CD4-positive, alpha-beta T cell treated with Interleukin-4 for 4 hours (primary cell): Measurements from ENCODE around the gene RGS3.
"Not testable (repeated sequence)": the region's sequence is repeated elsewhere in the genome, so short reads cannot be mapped to it uniquely, and the experiment has no call there.

Experiments used
- DNase-seq: peaks from one replicate; pipeline ENCODE4 v3.0.0-alpha.2; 2020

Gene RGS3

DNA sequence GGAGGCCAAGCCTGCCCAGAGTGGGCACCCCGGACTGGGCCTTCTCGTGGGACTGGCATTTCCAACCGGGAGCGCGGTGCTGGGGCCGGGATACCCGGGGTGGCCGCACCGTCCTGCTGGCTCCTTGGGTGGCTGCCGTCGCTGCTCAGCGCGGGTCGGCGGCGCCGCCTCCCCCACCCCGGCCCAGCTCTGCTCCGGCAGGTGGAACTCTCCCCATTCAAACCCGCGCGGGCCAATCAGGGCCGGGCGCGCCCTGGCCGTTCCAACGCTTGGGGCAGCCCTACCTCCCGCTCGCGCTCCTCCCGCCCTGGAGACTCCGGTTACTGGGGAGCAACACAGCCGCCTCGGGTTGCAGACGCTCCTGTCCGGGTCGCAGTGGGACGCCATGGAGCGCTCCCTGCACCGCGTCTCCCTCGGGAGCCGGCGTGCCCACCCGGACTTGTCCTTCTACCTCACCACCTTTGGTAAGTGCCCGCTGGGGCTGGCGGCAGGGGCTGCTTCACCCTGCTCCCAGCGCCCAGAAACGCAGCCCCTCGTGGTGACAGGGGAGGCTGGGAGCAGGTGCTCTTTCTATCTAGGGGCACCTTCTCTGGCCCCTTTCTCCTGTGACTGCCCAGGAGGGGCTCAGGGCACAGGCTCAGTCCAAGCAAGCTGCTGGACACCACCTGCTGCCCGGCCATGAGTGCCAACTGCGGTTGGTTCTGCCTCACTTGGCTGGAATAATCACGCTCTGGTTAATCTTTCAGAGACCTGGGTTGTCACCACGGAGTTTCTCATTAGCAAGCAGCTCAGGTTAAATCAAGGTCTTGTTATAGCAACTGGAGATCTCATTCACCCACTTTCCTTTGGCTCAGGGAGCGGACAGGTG, at the start of gene RGS3:
RGS3 (plus strand) TSS at position 310 of the 868 bp plus-strand sequence; CDS start at position 386, 76 bp downstream.
- no peak for DNase-seq

DNA sequence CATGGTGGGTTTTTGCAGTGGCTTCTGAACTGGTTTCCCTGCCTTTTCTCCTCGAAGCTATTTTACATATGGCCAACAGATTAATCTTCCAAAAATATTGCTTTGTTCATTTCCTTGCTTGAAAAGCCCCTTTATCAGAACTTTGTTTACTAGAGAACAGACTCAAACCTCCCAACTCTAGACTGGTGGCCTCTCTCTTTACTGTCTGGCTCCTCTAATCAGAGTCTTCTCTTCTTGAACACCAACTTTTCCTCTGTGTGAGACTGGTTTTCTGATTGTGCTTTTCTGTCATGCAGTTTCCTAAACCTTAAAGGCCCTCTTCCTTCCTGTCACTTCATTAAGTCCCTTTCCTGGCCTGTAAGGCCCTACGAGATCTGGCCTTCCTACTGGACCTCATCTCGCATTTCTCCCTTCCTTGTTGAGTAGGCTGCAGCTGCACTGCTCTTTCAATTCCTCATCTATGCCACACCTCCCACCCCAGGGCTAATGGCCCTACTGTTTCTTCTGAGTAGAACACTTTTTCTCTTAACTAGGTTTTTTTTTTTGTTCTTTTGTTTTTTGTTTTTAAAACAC, 47.3 kb upstream of the RGS3 start:
- DNase-seq, result no peak

DNA sequence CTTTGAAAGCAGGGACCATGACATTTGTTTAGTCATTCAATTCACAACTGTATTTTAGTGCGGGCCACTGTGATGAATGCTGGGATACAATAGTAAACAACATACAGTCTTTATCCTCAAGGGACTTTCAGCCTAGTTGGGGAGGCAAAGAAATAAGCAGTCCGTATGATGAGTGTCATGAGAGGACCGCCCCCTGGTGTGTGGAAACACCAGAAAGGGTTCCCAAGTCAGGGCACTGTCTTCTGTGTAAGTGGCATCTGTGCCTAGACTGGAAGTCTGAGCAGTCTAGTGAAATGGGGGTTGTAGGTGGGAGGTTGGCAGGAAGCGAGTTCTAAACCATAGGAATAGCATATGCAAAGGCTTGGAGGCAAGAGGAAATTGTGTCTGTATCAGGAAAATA, 46.2 kb upstream of the RGS3 start:
- DNase-seq, result no peak

DNA sequence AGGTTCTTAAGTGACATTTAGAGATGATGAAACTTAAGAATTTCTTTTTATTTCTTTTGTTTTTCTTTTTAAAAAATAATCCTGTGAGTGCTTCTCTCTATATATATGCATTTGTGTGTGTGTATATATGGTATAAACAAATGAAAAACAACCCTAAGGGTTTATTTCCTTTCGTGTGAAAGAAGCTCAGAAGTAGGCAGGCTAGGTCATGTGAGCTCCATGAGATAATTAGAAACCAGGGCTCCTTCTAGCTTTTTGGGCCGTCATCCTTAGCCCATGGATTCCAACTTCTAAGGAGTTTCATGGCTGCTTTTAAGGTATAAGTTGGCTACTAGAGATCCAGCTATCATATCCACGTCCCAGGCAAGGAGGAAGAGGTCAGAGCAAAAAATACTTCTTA, 41.8 kb upstream of the RGS3 start:
- DNase-seq, result no peak

DNA sequence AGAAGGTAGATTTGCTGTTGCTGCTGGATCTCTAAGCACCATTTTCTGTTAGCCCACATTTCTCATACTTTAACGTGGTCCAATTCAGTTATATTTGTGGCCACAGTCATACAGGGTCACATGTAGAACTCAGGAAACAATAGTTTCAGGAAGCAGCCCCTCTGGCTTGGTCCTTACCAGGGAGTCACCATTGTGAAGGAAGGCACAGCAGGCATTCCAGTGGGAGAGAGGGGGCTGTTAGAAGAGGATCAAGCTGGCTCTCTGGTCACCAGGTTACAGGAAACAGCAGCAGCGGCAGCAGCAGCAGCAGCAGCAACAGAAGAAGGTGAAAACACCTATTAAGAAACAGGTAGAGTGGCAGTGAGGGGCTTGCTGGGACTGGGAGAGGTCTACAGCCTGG, 38.5 kb upstream of the RGS3 start:
- DNase-seq, result no peak

DNA sequence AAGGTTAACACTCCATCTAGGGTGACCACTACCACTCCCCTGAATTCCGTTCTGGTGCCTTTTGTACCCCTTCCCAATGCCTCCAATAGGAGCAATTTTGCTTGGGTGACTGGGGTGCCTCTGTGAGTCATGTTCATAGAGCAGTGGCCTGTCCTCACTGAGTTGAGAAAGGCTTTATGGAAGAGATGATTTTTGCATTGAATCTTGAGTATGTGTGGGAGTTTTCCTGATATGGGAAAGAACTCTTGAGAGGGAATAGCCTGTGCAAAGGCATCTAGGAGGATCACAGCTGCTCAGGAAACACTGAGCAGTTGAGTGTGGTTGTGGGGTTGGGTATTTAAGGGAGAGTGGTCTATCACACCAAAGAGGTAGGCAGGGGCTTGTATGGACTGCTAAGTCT, 36.8 kb upstream of the RGS3 start:
- no peak for DNase-seq

DNA sequence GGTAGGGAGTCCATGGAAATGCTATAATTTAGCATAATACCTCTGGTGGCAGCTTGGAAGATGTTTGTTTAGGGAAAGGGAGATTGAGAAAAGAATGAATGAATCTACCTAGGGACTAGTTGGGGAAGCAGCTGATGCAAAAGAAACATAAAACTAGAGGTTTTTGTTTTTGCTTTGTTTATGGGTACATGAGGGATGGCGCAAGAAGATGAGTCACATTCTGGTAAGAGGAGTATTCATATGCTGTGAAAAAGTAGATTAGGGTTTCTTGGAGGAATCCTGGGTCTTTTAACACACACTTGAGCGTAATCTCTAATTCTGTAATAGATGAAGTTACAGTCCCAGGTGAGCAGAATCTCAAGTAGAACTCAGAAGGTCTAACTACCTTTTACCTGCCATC, 35.9 kb upstream of the RGS3 start:
- no peak for DNase-seq

DNA sequence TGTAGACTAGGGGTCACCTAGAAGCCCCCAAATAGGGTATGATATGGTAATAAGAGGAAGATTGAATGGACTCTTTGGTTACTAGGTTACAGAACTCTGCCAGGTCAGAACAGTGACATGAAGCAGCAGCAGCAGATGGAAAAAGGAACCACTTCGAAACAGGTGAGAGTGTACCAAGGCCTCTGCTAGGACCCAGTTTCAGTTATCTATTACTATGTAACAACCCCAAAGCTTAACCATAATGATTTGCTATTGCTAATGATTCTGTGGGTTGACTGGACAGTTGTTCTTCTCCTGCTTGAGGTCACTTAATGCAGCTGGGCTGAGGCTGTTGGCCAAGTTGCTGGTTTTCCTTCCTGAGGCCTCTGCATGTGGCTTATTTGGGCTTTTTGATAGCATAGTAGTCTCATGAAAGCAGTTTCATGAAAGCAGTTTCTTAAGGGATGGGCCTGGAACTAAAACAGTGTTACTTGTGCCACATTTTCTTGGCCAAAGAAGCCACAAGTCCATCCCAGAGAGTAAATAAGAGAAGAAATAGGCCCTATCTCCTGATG, 35.4 kb upstream of the RGS3 start:
- no peak for DNase-seq

DNA sequence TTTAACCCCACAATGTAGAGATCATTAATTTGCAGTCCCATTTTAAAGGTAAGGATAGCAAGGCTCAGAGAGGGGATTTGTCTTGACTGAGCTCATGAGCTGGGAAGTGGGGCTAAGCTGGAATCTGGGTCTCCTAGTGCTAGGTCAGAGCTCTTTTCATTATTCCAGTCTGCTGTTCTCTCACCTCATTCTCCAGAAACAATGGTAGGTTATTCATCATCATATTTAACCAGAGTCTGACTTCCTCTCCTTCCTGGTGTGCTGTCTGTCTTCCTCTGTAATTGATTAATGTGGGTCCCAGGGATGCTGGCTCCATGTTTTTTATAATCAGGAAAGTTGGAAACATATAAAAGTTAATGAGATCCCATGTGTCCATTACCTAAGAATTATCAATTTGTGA, 32.3 kb upstream of the RGS3 start:
- no peak for DNase-seq

DNA sequence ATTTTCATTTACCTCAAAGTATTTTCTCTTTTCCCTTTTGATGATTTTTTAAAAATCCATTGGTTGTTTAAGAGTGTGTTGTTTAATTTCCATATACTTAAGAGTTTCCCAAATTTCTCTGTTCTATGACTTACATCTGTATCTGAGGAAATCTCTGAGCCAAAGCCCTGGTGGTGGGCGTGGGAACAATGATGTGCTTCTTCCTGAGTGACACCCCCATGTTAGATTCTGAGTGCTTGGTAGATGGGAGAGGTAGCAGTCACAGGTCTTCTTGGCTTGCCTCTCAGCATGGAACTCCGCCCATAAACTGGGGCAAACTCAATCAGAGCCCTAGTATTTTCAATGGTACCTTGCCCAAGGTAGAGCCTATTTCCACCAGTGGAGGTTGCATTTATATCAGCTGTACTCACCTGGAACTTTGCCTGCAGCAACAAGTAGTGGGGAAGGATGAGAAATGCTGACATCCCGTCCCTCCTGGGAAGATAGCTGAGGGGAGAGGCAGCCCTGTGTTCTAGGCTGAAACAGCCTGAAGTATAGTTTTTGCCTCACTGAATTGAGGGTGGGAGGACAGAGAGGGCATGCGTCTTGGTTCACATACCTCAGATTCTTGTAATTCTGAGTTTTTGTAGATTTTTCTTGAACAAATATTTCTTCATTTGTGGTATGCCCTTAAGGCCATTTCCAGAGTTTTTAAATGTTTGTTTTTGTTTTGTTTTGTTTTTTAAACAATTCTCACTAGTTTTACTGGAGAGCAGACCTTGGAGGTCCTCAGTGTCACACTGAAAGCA, 26.6 kb upstream of the RGS3 start:
- DNase-seq, result no peak

DNA sequence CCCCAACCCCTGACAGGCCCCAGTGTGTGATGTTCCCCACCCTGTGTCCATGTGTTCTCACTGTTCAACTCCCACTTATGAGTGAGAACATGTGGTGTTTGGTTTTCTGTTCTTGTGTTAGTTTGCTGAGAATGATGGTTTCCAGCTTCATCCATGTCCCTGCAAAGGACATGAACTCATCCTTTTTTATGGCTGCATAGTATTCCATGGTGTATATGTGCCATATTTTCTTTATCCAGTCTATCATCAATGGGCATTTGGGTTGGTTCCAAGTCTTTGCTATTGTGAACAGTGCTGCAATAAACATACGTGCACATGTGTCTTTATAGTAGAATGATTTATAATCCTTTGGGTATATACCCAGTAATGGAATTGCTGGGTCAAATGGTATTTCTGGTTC, 25.8 kb upstream of the RGS3 start:
- not testable (repeated sequence) for DNase-seq

DNA sequence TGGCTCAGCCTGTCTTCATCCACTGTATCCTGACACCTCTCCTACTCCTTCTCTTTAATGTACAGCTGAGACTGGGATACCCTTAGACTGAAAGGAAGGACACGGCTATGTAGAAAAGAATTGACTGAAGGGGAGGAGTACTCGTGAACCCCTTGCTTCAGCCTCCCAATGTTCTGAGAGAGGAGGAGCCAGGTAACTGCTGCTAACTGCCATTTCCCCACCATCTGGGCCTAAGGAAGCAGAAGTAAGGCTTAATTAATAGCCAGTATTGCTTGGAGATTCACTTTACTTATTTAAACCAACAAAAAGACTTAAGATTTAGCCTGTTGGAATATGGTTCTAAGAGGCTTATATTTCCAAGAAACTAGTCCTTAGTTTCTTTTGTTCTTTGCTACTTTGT, 18.8 kb upstream of the RGS3 start:
- no peak for DNase-seq

DNA sequence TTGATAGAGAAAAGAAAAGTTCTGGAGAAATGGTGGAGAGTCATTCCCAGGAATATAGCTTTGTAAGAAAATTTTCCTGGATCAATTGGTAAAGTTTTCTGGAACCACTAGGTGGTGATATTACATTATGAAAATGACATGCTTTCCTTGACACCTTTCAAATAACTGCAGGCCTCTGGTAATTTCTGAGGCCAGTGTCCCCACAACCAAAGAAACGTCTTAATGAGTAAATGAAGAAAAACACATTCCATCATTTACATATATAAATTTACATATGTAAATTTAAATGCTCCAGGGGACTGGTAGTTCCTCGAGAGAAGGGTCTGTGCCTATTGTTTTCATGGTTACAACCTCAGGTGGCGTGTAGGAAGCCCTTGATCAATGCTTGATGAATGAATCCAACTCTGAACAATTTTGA, 17.2 kb upstream of the RGS3 start:
- DNase-seq, result peak; percentile 40

DNA sequence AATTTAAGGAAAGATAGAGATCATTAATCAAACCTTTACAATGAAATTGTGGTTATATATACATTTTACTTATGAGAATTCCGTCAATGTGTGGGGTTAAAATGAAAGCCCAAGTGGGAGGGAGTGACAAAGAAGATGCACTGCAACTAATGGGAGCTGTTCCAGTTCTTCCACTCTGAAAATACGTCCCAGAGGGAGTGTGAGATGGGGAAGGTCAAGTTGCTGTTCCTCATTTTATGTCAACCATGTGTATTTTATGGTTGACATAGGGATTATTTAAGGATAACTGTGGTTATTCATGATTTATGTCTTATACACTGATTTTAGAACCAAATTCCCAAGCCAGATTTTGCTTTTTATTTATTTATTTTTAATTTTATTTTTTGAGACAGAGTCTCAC, 14.2 kb upstream of the RGS3 start:
- no peak for DNase-seq

DNA sequence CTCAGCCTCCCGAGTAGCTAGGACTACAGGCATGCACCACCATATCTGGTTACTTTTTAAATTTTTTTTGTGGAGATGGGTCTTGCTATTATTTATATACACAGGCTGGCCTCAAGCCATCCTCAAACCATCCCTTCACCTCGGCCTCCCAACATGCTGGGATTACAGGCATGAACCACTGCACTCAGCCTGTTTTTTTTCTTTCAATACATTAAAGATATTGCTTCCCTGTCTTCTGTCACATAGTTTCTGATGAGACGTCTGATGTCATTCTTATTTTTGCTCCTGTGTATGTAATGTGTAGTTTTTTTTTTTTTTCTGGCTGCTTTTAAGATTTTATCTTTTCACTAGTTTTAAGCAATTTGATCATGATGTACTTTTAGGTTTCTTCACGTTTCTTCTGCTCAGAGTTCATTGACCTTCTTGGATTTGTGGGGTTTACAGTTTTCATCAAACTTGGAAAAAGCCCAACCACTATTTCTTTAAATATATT, 11.4 kb upstream of the RGS3 start:
- no peak for DNase-seq

DNA sequence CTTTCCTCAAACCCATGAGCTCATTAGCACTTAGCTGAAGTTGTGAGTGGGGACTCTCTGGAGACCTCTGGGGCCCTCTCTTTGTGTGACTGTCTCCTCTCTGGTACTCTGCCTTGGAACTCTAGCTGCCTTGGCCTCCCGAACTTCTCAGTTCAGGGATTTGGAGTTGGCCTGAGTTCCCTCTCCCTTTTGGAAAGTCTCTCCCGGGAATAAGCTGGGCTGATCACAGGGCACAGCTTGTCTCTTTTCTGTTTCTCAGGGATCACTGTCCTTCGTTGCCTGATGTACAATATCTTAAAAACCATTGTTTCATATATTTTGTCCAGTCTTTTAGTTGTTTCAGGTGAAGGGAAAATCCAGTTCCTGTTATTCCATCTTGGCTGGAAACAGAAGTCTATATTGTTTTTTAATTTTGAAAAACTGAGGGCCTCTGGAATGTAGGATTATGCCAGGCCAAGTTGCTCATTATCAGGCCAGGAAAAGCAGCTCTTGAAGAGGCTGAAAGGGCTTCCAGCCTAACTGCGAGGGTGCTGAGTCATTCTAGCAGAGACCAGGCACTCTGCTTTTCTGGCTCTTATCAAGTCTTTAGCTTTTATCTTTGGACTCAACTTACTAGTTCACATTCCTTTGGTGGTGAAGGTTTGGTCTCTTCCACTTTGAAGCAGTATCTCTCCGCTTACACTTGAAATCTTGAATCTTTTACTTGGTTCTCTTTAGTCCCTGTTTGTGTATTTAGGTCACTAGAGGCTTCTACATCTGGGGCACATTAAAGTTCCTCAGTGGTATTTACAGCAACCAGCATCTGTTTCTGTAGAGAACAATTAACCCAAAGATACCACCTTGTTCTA, 8.4 kb upstream of the RGS3 start:
- DNase-seq, result no peak

DNA sequence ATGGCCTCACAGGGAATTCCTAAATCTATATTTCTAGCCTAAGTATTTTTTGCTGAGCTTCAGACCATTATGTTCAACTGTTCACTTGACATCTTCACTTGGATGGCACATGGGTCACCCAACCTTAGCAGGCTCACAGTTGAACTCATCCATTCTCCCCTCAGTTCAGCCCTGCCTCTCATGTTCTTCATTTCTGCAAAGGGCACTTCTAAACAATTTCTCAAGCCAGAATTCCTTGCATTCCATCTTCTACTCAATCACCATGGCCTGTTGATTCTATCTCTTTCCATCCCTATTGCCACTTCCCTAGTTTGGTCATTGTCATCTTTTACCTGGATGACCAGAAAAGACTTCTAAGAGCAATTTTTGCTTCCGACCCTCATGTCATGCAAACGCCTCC, 7.3 kb upstream of the RGS3 start:
- no peak for DNase-seq

DNA sequence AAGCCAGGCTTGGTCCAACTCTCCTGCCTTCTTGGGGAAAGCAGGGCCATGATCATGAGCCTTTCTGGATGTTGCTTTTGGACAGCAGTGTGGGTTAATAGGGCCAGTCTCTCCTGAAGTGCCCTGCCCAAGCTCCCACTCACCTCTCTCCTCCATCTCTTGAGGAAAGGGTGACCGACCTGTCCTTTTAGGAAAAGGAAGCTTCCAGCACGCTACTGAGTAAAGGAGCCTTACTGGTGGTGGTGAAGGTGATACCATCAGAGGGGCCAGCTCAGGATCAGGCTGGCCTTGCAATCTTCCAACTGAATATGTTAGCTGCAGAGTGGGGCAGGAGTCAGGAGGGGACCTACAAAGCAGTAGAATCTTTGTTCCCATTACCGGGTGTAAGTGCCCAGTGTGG, 2.2 kb upstream of the RGS3 start:
- no peak for DNase-seq

DNA sequence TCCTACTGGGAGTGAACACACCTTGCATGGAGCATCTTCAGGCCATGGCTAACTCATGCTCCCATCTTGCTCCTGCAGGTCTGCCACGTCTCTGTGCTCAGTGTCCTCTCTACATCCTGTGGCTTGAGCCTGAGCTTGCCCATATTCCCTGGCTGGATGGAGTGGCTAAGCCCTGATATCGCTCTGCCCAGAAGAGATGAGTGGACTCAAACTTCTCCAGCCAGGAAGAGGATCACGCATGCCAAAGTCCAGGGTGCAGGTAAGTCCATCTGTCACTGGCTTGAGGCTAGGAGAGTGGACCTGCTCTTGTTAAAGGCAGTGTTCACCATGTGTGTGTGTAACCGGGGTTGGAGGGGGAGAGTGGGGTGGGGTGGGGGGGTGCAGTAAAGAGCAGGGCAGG, 1.6 kb upstream of the RGS3 start:
- no peak for DNase-seq

DNA sequence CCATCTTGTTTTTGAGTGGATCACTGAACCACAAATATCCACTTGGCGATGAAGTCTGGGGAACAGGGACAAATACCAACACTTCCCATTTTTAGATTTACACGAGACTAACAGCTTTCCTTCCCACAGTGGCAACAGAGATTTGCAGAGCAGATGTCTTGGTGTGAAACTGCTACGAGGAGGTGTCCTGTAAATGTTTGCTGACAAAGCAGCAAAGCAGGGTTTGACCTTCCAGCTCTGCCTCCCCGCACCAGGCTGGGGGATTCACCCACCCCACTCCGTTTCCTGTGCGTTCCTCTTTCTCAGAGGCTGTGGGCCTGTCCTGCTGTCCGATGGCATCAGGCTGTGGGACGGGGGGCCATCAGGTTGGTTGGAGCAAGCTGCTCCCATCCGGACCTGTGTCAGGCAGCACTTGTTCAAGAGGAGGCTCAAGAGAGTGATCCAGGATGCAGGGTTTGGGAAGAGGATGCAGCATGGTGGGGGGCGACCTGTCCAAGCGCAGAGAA, 693 bp upstream of the RGS3 start:
- no peak for DNase-seq

DNA sequence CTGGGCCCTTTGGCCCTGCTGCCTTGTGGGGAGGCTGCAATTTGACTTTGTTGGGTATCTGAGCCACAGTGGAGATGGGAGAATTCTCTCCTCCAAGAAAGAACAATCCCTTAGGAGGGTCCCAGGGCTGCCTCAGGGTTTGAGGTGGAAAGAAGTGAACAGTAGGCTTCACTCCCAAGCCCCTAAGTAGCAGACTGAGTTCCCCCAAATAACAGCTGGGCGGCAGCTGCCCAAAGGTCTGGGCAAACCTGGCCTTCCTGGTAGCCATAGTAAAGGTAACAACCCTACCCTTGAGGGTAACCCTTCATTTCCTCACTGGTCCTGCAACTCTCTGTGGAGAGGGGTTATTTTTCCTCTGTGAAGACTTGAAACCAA, 746 bp downstream of the RGS3 start:
- no peak for DNase-seq

DNA sequence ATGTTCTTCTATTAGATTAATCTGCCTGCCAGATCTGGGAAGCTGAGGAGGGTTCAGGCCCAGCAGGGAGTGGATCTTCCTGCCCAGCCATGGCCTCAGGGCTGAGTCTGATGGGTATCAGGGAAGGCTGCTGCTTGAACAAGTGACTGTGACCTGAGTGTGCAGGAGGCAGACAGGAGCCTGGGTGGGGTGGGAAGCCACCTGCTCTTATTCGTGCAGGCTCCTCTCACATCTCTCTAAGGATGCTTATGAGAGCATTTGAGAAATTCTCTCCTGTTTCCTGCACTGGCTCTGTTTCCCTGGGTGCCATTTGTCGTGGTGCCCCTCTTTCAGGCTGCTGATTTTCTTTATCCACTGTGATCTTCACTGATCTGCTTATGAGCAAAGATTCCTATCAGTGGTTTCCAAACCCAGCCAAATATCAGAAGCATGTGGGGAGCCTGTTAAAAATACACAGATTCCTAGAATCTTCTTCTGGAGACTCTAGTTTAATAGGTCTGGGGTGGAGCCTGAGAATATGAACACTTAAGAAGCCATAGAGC, 2.1 kb downstream of the RGS3 start:
- no peak for DNase-seq
